Thyroid gland (tissue), 4 donors: ENCODE results near the gene C2CD2.

ENCODE experiments used
- POLR2A ChIP-seq, 2 donors: fragments of 450-650 bp; IDR thresholded peaks; one replicate each; pipeline ENCODE4 v1.6.1; 2017; ENCODE audit warnings: antibody characterized with exemption in 2 of 2, mild to moderate bottlenecking in 2 of 2, moderate library complexity in 1 of 2
- TF ChIP-seq, protein P1 (sequence below), 6 experiments: fragments of 200-600 bp in 3 of 6; fragments of 450-650 bp in 3 of 6; sonication (generic) in 3 of 6; IDR thresholded peaks; one replicate each; pipeline ENCODE4 v1.5.1; 2016 to 2019; ENCODE audit warnings: antibody characterized with exemption in 6 of 6, mild to moderate bottlenecking in 2 of 6, inconsistent platforms in 1 of 6, moderate library complexity in 1 of 6

DNA sequence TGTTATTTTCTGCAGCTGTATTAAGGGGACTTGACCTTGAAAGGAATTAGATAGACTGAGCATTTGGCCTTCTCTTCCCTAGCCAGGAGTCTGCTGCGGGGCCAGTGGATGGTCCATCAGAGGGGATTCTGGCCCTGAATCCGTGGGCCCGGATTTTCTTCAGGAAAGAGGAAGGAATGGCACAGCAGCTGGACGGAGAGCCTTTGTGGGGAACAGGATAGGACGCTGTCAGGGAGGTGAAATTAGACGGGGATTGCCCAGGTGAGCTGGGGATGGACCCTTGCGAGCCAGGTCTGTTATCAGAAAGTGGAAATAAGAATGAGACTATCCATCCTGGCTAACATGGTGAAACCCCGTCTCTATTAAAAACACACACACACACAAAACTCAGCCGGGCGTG, 1.7 kb upstream of the C2CD2 start:
- TF ChIP-seq, protein P1, sequence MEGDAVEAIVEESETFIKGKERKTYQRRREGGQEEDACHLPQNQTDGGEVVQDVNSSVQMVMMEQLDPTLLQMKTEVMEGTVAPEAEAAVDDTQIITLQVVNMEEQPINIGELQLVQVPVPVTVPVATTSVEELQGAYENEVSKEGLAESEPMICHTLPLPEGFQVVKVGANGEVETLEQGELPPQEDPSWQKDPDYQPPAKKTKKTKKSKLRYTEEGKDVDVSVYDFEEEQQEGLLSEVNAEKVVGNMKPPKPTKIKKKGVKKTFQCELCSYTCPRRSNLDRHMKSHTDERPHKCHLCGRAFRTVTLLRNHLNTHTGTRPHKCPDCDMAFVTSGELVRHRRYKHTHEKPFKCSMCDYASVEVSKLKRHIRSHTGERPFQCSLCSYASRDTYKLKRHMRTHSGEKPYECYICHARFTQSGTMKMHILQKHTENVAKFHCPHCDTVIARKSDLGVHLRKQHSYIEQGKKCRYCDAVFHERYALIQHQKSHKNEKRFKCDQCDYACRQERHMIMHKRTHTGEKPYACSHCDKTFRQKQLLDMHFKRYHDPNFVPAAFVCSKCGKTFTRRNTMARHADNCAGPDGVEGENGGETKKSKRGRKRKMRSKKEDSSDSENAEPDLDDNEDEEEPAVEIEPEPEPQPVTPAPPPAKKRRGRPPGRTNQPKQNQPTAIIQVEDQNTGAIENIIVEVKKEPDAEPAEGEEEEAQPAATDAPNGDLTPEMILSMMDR (IDR thresholded peaks at IDR 0.05): no peak
- no peak for TF ChIP-seq POLR2A (IDR thresholded peaks at IDR 0.05)
